D721Med (cell line): Measurements from ENCODE around the gene RYR2.

Experiments used
- DNase-seq: peaks from one replicate; pipeline ENCODE4 v3.0.0; 2011; ENCODE audit warnings: low spot score; ENCODE audit not compliant: insufficient read length
- FAIRE-seq: peaks from 2 replicates; lab custom pipeline; 2011; peaks lifted over from hg19 to GRCh38; lab: Jason Lieb, UNC
- TF ChIP-seq, protein P1 (sequence below): IDR thresholded peaks from 2 replicates; pipeline ENCODE4 v1.5.1; 2012; ENCODE audit warnings: mild to moderate bottlenecking, control low read depth; ENCODE audit not compliant: insufficient read depth; ENCODE audit errors: missing control alignments

Gene RYR2

DNA sequence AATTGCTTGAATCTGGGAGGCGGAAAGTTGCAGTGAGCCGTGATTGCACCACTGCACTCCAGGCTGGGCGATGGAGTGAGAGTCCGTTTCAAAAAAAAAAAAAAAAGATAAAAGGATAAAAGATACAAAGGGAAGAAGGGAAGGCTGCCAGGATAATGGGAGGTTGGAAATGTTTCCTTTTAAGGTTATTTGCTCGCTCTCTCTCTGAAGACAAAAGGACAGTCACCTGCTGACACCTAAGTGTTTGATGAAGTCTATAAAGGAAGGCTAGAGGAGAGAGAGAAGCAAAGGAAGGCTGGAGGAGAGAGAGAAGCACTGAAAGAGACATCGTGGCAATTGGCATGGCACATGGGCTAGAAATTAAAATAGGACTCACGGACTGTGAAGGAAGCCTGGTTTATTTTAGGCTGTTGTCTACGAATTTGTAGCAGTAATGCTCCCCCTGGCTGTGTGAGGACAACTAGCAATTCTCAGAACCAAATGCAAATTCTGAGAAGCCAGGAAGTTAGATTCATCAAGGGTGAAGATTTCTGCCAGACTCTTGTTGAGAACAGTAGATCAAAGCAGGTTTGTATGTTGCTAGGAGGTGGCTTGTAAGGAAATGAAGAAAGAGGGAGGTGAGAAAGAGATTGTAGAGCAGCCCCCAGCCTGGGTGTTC lies 694.5 kb downstream of the RYR2 start:
- DNase-seq (no peak), FAIRE-seq (no peak)

DNA sequence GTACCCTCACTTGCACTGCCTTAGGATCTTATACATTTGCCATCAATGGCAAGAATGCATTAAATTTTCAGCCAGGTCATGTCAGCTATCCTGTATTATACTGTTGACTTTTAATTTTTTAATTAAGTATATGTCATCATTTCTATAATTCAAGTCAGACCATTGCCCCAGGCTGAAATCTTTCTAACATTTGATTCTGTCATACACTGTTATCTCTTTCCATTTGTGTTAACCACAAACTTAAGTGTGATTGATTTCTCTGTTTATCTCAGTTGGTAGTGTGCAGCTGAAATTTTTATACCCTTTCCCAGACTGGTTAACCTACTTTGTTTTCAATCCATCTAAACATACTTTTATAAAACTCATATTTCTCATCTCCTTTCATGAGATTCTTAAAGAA lies 695.5 kb downstream of the RYR2 start:
- no peak for DNase-seq
- TF ChIP-seq, protein P1, sequence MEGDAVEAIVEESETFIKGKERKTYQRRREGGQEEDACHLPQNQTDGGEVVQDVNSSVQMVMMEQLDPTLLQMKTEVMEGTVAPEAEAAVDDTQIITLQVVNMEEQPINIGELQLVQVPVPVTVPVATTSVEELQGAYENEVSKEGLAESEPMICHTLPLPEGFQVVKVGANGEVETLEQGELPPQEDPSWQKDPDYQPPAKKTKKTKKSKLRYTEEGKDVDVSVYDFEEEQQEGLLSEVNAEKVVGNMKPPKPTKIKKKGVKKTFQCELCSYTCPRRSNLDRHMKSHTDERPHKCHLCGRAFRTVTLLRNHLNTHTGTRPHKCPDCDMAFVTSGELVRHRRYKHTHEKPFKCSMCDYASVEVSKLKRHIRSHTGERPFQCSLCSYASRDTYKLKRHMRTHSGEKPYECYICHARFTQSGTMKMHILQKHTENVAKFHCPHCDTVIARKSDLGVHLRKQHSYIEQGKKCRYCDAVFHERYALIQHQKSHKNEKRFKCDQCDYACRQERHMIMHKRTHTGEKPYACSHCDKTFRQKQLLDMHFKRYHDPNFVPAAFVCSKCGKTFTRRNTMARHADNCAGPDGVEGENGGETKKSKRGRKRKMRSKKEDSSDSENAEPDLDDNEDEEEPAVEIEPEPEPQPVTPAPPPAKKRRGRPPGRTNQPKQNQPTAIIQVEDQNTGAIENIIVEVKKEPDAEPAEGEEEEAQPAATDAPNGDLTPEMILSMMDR: no peak
- peak; percentile 29 for FAIRE-seq

More for the DNA sequence above, 694.5 kb downstream of the RYR2 start:
- TF ChIP-seq, protein P1: peak; percentile 20

DNA sequence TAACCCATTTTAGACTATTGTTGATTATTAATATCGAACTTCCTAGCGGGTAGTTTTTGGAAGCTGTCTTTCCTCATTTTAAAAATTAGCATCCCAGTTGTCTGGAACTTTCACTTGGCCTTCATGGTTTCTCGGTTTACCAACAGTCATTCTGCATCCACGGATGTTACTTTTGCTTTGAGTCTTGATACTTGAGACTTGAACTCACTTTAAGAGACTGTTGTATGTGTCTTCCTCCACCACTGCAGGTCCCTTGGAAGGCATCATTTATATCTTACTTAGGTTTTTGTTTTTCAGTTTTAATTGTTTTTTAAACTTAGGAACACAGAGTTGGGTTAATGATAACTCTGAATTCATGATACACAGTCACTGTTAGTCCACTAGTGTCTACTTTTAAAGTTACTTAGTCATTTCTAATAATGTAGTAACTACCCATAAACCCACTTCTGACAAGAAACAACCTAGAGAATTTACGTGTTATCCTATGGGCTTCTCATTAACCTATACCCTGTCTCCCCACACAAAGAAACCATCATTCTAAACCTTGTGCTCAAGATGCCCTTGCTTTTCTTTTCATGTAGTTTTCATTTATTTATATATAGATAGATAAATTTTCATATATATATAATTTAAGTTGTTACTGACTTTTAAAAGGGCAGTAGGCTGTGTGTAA lies 696.1 kb downstream of the RYR2 start:
- DNase-seq (no peak), FAIRE-seq (peak; percentile 66)
- TF ChIP-seq, protein P1: no peak

DNA sequence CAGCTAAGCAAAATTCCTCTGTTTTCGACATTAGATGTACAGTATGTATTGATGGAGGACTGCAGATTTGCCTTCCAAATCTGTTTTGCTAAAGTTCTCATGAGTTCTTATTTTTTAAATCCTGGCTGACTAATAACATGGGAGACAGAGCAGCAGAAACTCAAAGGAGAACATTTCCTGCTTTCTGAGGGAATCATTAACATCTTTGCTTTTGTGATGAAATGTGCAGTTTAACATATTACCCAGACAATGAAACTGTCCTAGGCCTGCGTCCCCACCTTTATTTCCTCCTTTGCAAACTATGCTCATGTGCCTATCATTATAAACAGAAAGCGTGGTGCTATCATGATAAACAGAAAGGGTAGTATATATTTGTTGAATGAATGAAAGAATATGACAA lies 698.9 kb downstream of the RYR2 start:
- TF ChIP-seq, protein P1: no peak
- no peak for DNase-seq
- FAIRE-seq: no peak

DNA sequence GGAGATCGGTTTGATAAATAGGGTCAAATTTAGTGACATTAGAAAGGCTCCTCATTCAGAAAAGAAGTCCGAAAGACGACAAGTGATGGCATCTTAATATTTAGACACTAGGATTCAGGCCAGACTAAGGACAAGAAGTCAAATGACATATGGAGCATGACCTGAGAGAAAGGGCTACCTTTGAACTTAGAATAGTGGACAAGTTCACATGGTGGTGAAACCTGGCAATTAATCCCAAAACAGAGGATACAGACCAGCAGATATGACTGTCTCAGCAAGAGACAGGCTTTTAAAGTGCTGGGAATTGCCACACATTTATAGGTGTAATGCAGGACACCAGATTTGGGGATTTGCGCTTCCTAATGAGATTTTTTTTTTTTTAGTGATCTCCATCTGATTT lies 703.6 kb downstream of the RYR2 start:
- peak; percentile 44 for FAIRE-seq
- TF ChIP-seq, protein P1: no peak
- no peak for DNase-seq

DNA sequence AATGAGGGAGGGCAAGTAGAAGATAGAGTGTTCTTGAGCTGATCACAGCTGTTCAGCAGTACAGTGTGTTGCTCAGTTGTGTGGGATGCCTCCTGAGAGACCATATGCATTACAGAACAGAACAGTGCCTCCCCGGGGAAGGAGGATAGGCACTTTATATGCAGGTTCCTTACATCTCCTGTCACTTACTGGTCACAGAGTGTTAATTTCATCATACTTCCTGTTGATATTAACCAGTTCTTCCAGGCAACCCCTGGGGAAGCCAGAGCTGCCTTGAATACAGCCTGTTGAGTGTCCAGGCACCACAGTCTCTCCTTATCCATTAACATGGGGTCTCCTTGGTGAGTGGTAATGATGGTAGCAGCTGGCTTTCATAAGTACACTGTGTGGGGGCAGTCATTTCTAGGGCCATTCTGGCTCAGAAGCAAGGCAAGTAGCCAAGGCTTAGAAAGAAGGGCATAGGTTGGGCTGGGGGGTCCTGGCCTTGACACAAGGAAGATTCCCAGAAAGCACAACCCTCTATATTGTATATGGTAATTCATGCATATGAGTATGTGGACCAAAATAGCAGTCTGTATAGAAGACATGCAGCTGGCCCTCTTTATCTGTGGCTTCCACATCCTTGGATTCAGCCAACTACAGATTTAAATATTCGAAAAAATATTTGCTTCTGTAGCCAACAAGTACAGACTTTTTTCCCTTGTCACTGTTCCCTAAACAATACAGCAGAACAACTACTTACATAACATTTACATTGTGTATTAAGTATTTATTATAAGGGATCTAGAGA lies 706.4 kb downstream of the RYR2 start:
- FAIRE-seq: no peak
- DNase-seq: no peak

More for the DNA sequence above, 706.4 kb downstream of the RYR2 start:
- TF ChIP-seq, protein P1: no peak
